GM23248 (cell line): ENCODE results near the gene KIF24. TPM values are rescaled to one million over a fixed set of nuclear protein-coding genes. Genes with fewer than 3 reads are reported as not detected.

Experiments used
- DNase-seq: peaks from one replicate; pipeline ENCODE4 v3.0.0-alpha.2; 2015
- H2AFZ ChIP-seq: fragments of 200-600 bp; sonication (generic); 2 replicates; pipeline ENCODE4 v1.6.1; 2016; ENCODE audit warnings: antibody characterized with exemption
- H3F3A ChIP-seq: fragments of 200-600 bp; sonication (generic); 2 replicates; pipeline ENCODE4 v1.6.1; 2016; ENCODE audit warnings: mild to moderate bottlenecking, antibody characterized with exemption, mixed run types; ENCODE audit not compliant: insufficient read depth
- H3K27ac ChIP-seq: fragments of 200-600 bp; sonication (generic); 2 replicates; pipeline ENCODE4 v1.5.1; 2016; ENCODE audit warnings: mild to moderate bottlenecking
- H3K27me3 ChIP-seq: fragments of 200-600 bp; sonication (generic); replicated peaks from 2 replicates; pipeline ENCODE4 v1.6.1; 2016; ENCODE audit warnings: mild to moderate bottlenecking; ENCODE audit not compliant: insufficient read depth
- H3K36me3 ChIP-seq: fragments of 200-600 bp; sonication (generic); 2 replicates; pipeline ENCODE4 v1.6.1; 2016; ENCODE audit warnings: low read depth, mild to moderate bottlenecking
- H3K4me1 ChIP-seq: fragments of 200-600 bp; sonication (generic); 2 replicates; pipeline ENCODE4 v1.6.1; 2016; ENCODE audit warnings: mild to moderate bottlenecking; ENCODE audit not compliant: insufficient read depth
- H3K4me2 ChIP-seq: fragments of 200-600 bp; sonication (generic); one replicate; pipeline ENCODE4 v1.6.1; 2016; ENCODE audit warnings: mild to moderate bottlenecking; ENCODE audit not compliant: unreplicated experiment
- H3K4me3 ChIP-seq: fragments of 200-600 bp; sonication (generic); 2 replicates; pipeline ENCODE4 v1.5.1; 2016; ENCODE audit warnings: mild to moderate bottlenecking
- H3K79me2 ChIP-seq: fragments of 200-600 bp; sonication (generic); 2 replicates; pipeline ENCODE4 v1.6.1; 2016; ENCODE audit warnings: mild to moderate bottlenecking; ENCODE audit not compliant: insufficient read depth
- H3K9ac ChIP-seq: fragments of 200-600 bp; sonication (generic); 2 replicates; pipeline ENCODE4 v1.6.1; 2016; ENCODE audit warnings: mild to moderate bottlenecking
- H3K9me2 ChIP-seq: fragments of 200-600 bp; sonication (generic); 2 replicates; pipeline ENCODE4 v1.6.1; 2016; ENCODE audit warnings: mixed run types, mild to moderate bottlenecking, moderate library complexity; ENCODE audit not compliant: insufficient read depth
- H3K9me3 ChIP-seq: fragments of 200-600 bp; sonication (generic); one replicate; pipeline ENCODE4 v1.6.1; 2017; ENCODE audit warnings: low read depth
- H4K20me1 ChIP-seq: fragments of 200-600 bp; sonication (generic); 2 replicates; pipeline ENCODE4 v1.6.0; 2016; ENCODE audit not compliant: insufficient read depth
- EZH2 ChIP-seq: fragments of 200-600 bp; sonication (generic); IDR thresholded peaks from 2 replicates; pipeline ENCODE4 v1.6.1; 2018; ENCODE audit warnings: antibody characterized with exemption, mild to moderate bottlenecking; ENCODE audit not compliant: insufficient read depth, poor library complexity, severe bottlenecking
- EZH2phosphoT487 ChIP-seq: fragments of 200-600 bp; sonication (generic); IDR thresholded peaks from 2 replicates; pipeline ENCODE4 v1.6.1; 2018; ENCODE audit warnings: antibody characterized with exemption, moderate library complexity, mild to moderate bottlenecking, low read depth; ENCODE audit not compliant: insufficient read depth
- WGBS, 2 experiments: methylation state at CpG; one replicate each; pipeline ENCODE4 v1.1.6; 2015 to 2017; ENCODE audit warnings: low lambda C conversion rate in 2 of 2, low coverage in 1 of 2; ENCODE audit errors: missing lambda C conversion rate in 2 of 2; 5-methylcytosine and 5-hydroxymethylcytosine counted together
- in situ Hi-C: fragments of 300-500 bp; cut with MboI; formaldehyde crosslinking; loops from 2 replicates; pipeline ENCODE4 v1.15.0; 2020
- polyA plus RNA-seq: library from polyadenylated mRNA; unstranded; fragments of >200 nt; fragmentation: Nextera tagmentation; extraction: Ambion mirVana; gene quantifications from 2 replicates; pipeline ENCODE4 v1.2.1, GENCODE V29; 2016
- total RNA-seq: library from RNA; depleted of rRNA; stranded (reverse); fragments of >200 nt; shearing (Covaris generic); gene quantifications from 2 replicates; pipeline ENCODE4 v1.2.3, GENCODE V29; 2014

Gene KIF24
- total and polyA plus RNA-seq, 2 experiments from 2014 or later, result 0.95 to 1.6 TPM

DNA sequence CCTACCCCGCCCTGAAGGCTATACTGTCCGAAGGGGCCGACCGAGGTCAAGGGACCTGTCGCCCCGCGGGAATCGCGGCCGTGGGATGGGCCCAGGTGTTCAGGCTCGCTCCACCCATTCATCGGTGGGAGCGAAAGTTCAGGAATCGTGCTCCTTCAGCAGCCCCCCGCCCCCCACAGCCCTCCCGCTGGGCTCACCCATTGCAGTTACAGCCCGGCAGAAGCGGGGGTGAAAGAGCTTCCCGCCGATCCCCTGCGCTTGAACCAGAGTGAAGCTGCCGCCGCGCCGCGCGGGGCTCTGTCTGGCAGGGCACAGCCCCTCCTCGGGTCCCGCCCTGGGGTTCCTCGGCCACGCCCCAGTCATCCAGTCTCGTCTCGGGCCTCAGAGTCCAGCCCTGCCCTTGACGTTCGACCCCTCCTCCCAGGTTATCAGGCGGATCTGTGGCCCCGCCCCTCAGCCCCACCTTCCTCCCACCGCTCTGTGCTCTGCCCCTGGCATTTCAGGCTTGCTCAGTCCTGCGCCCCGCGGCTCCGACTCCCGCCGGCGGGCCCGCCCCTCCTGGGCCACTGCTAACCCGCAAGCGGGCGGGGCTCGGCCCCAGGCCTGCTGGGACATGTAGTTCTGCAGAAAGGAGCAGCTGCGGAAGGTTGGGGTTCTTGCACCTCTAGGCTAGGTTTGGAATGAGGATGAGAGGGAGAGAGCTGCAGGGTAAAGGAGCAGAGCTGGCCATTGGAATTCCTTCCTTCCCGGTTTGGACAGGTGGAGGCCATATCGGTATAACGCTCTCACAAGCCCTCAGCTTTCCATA lies 47.7 kb upstream of the KIF24 start, which contains the start of gene MYORG:
MYORG (minus strand) TSS at position 303 of the 808 bp plus-strand sequence. CDS start 3,955 bp downstream, outside the sequence.
- H3K9me3 ChIP-seq, result no peaks in the 10 kb centered on the region
- no peaks in the 10 kb centered on the region for H3K27me3 ChIP-seq
- in situ Hi-C loops, result loop anchor here (5.0 kb wide), 1 partner anchor 34 kb away; no protein-coding TSS in a partner anchor
- no peaks in the 10 kb centered on the region for H3K9me2 ChIP-seq
- TF ChIP-seq EZH2, result no peak
- TF ChIP-seq EZH2phosphoT487, result no peak
- peak; percentile 87 for DNase-seq
- no peaks in the 10 kb centered on the region for H3K36me3 ChIP-seq
- H3K4me3 ChIP-seq, result peak within 1 kb of the TSS; percentile 79
- 1 to 3% methylated on average over 46 to 54 of the region's 54 CpGs for WGBS, 2 experiments
- H3F3A ChIP-seq, result 0 out of 2 replicates have a peak, but pooled peaks cover 5% of the 10 kb centered on the region
- peak within 1 kb of the TSS; percentile 64 for H3K9ac ChIP-seq
- no peaks in the 10 kb centered on the region for H3K4me1 ChIP-seq
- H3K27ac ChIP-seq, result no peak within 1 kb of the TSS
- peak within 1 kb of the TSS; percentile 88 for H3K4me2 ChIP-seq
- no peaks in the 10 kb centered on the region for H4K20me1 ChIP-seq
- peak within 1 kb of the TSS; percentile 89 for H2AFZ ChIP-seq
- H3K79me2 ChIP-seq, result no peaks in the 10 kb centered on the region

GRCh38 chr9:34375901-34376595 lies 47.0 kb upstream of the KIF24 start:
- peak overlapping the region; percentile 79 for H3K4me3 ChIP-seq
- in situ Hi-C loops, result loop anchor here (5.0 kb wide), 1 partner anchor 34 kb away; no protein-coding TSS in a partner anchor
- DNase-seq, result peak; percentile 22
- WGBS, 2 experiments, result 28 to 29% methylated on average over 19 to 22 of the region's 22 CpGs
- H3K36me3 ChIP-seq, result no peaks in the 10 kb centered on the region
- peak overlapping the region; percentile 88 for H3K4me2 ChIP-seq
- no peak overlapping the region for H3K27ac ChIP-seq
- H3K27me3 ChIP-seq, result no peaks in the 10 kb centered on the region
- H3K79me2 ChIP-seq, result no peaks in the 10 kb centered on the region
- H3K9me2 ChIP-seq, result no peaks in the 10 kb centered on the region
- no peaks in the 10 kb centered on the region for H4K20me1 ChIP-seq
- H2AFZ ChIP-seq, result peak overlapping the region; percentile 89
- no peaks in the 10 kb centered on the region for H3K9me3 ChIP-seq
- no peaks in the 10 kb centered on the region for H3K4me1 ChIP-seq
- TF ChIP-seq EZH2phosphoT487, result no peak
- H3F3A ChIP-seq, result 0 out of 2 replicates have a peak, but pooled peaks cover 5% of the 10 kb centered on the region
- H3K9ac ChIP-seq, result peak overlapping the region; percentile 64; the same call in 1 of the 2 replicates

DNA sequence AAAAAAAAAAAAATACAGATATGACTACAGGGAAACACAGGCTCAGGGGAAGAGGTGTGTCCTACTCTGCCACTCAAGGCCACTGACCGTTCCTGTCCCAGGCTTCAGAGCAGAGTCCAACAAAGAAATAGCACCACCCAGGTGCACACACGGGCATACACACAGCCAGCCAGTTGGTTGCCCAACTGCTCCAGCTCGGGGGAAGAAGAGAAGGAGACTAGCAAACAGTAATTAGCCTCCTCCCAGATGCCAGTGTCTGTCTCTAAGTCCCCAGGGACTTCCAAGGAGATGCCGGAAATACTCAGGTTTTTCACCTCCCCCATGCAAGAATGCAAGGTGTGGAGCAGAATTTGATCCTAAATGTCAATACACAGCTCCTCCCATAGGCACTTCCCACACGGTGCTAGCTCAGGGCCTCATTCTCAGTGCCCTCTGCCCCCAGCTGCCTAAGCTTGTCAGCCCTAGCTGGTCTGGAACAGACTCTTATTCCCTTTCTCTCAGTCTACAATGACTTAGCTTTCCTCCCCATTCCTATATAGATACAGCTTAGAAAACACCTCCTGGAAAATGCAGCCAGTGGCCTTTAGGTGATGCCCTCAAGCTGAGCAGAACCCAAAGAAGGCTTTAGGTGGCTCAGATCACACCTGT lies 46.0 kb upstream of the KIF24 start:
- Histone ChIP-seq H3K4me1 (no peaks in the 10 kb centered on the region), H3K79me2 (no peaks in the 10 kb centered on the region), H3K27ac (no peak overlapping the region), H3F3A (0 out of 2 replicates have a peak, but pooled peaks cover 5% of the 10 kb centered on the region), H3K4me3 (no peak overlapping the region), H3K9me2 (no peaks in the 10 kb centered on the region), H2AFZ (no peak overlapping the region), H4K20me1 (no peaks in the 10 kb centered on the region), H3K4me2 (no peak overlapping the region), H3K27me3 (no peaks in the 10 kb centered on the region), H3K36me3 (no peaks in the 10 kb centered on the region), H3K9me3 (no peaks in the 10 kb centered on the region), H3K9ac (no peak overlapping the region)
- DNase-seq, result no peak
- in situ Hi-C loops, result loop anchor here (5.0 kb wide), 1 partner anchor 33 kb away; no protein-coding TSS in a partner anchor
- TF ChIP-seq EZH2phosphoT487 (no peak), EZH2 (no peak)
- 48 to 59% methylated on average over 5 of the region's 5 CpGs for WGBS, 2 experiments

DNA sequence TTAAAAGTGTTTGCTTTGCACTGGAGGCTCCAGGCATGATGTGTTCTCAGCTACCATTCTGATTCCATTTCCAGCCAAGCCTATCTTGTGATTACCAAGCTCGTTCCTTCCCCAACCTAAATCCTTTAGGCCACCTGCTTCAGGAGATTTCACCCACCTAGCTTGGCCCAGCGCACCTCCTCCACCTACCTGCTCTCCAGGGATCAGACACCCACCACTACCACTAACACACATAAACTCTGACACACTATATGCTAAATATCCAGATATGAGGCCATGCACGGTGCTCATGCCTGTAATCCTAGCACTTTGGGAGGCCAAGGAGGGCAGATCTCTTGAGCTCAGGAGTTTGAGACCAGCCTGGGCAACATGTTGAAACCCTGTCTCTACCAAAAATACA lies 45.3 kb upstream of the KIF24 start:
- H3K79me2 ChIP-seq, result no peaks in the 10 kb centered on the region
- H4K20me1 ChIP-seq, result no peaks in the 10 kb centered on the region
- no peaks in the 10 kb centered on the region for H3K9me2 ChIP-seq
- 0 out of 2 replicates have a peak, but pooled peaks cover 5% of the 10 kb centered on the region for H3F3A ChIP-seq
- no peak overlapping the region for H3K4me2 ChIP-seq
- in situ Hi-C loops, result no loop called here
- no peaks in the 10 kb centered on the region for H3K27me3 ChIP-seq
- no peak overlapping the region for H3K9ac ChIP-seq
- no peak for TF ChIP-seq EZH2phosphoT487
- TF ChIP-seq EZH2, result no peak
- no peaks in the 10 kb centered on the region for H3K4me1 ChIP-seq
- WGBS, 2 experiments, result 80 to 82% methylated on average over 3 of the region's 3 CpGs
- H2AFZ ChIP-seq, result no peak overlapping the region
- H3K36me3 ChIP-seq, result no peaks in the 10 kb centered on the region
- H3K9me3 ChIP-seq, result no peaks in the 10 kb centered on the region
- no peak overlapping the region for H3K27ac ChIP-seq
- DNase-seq, result no peak
- H3K4me3 ChIP-seq, result no peak overlapping the region
